LHCN-M2 (cell line): Measurements from ENCODE around the gene OR9G1. TPM values are rescaled to one million over a fixed set of nuclear protein-coding genes. Genes with fewer than 3 reads are reported as not detected.
"Not testable (repeated sequence)": the region's sequence is repeated elsewhere in the genome, so short reads cannot be mapped to it uniquely, and the experiment has no call there.

Experiments
- DNase-seq: peaks from one replicate; pipeline ENCODE4 v3.0.0-alpha.2; 2012; ENCODE audit warnings: low read depth
- polyA plus RNA-seq: library from polyadenylated mRNA; unstranded; fragments of >200 nt; gene quantifications from one replicate; pipeline ENCODE4 v1.2.1, GENCODE V29; 2012; ENCODE audit warnings: missing spikeins
- total RNA-seq: library from RNA; depleted of rRNA; stranded (reverse); fragments of >200 nt; gene quantifications from 2 replicates; pipeline ENCODE4 v1.2.3, GENCODE V29; 2014; rRNA removed

The OR9G1 gene
- not detected in 2 replicates for total RNA-seq
- not detected for polyA plus RNA-seq

GRCh38 chr11:56698795-56699194, at the start of gene OR9G1:
OR9G1 (plus strand) TSS chr11:56699095; CDS start chr11:56700388, 1,293 bp downstream.
- no peak for DNase-seq

GRCh38 chr11:56659755-56660154, 39.1 kb upstream of the OR9G1 start:
- DNase-seq, result no peak

GRCh38 chr11:56663386-56663785, 35.5 kb upstream of the OR9G1 start, which contains the start of gene OR5AR1:
OR5AR1 (plus strand) TSS chr11:56663686; CDS start chr11:56663686, 0 bp downstream.
- no peak for DNase-seq

- DNase-seq, result no peak
These were observed 27.9 kb upstream of the OR9G1 start for GRCh38 chr11:56670984-56671383.

- DNase-seq, result no peak
These were observed 10.3 kb upstream of the OR9G1 start for GRCh38 chr11:56688554-56689100.

- not testable (repeated sequence) for DNase-seq
These were observed 7.7 kb upstream of the OR9G1 start for GRCh38 chr11:56691179-56691578.

- no peak for DNase-seq
These were observed 5.5 kb upstream of the OR9G1 start for GRCh38 chr11:56693428-56693827.

GRCh38 chr11:56700242-56700913, 1.5 kb downstream of the OR9G1 start:
- DNase-seq, result no peak

GRCh38 chr11:56700914-56701485, 2.1 kb downstream of the OR9G1 start:
- DNase-seq, result no peak

- no peak for DNase-seq
These were observed 7.0 kb downstream of the OR9G1 start for GRCh38 chr11:56705784-56706396.

- no peak for DNase-seq
These were observed 7.6 kb downstream of the OR9G1 start for GRCh38 chr11:56706486-56706885.

- DNase-seq, result no peak
These were observed 15.3 kb downstream of the OR9G1 start for GRCh38 chr11:56714206-56714605.

GRCh38 chr11:56716379-56716854, 17.5 kb downstream of the OR9G1 start:
- DNase-seq, result no peak

GRCh38 chr11:56720513-56720912, 21.6 kb downstream of the OR9G1 start:
- DNase-seq, result no peak

- no peak for DNase-seq
These were observed 41.2 kb downstream of the OR9G1 start for GRCh38 chr11:56740107-56740506.

GRCh38 chr11:56740886-56741285, 42.0 kb downstream of the OR9G1 start:
- DNase-seq, result no peak

GRCh38 chr11:56748597-56748996, 49.7 kb downstream of the OR9G1 start, which contains the start of gene OR9G4:
OR9G4 (minus strand) TSS chr11:56748697; CDS start chr11:56743766, 4,931 bp downstream.
- DNase-seq, result no peak

- DNase-seq, result no peak
These were observed 51.3 kb downstream of the OR9G1 start for GRCh38 chr11:56750190-56750589.

- DNase-seq, result no peak
These were observed 52.6 kb downstream of the OR9G1 start for GRCh38 chr11:56751480-56751879.
